Measurements from ENCODE around the gene ATG101. TPM values are rescaled to one million over a fixed set of nuclear protein-coding genes. Genes with fewer than 3 reads are reported as not detected.
A peak's percentile ranks its signal among the peaks of the same experiment; 100 is the strongest.

Gene ATG101
- total RNA-seq, 2 experiments from 2014 or later, result 20.6 to 20.9 TPM

DNA sequence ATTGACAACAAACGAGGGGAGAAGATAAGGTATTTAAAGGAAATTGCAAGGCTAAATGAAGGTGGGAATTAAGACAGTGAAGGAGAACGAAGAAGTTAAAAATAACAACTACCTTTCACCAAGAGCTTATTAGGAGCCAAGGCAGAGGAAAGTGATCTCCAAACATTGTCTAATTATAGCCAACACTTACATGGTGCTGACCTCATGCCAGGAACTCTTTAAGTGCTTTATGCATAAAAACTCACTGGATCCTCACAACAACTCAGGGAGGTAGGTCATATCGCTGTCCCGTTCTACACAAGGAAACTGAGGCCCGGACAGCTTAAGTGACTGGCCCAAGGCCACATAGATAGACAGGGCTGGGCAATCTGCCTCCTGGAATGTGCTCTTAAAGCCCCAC lies 43.5 kb upstream of the ATG101 start:
- Histone ChIP-seq H3K9me3 (ENCODE audit: control insufficient read depth in 1 of 2, insufficient read depth in 1 of 2, low read length in 2 of 2) (no peaks in the 10 kb centered on the region), H3K36me3 (ENCODE audit: insufficient read depth, low read length) (no peaks in the 10 kb centered on the region), H3K27ac (ENCODE audit: low read depth in 1 of 2, low read length in 2 of 2) (no peak overlapping the region), H3K27me3 (ENCODE audit: control insufficient read depth in 1 of 2, insufficient read depth in 2 of 2, low read length in 2 of 2) (no peaks in the 10 kb centered on the region), H3K4me1 (ENCODE audit: insufficient read depth, low read length) (peaks cover 37% of the 10 kb centered on the region), H3K4me3 (ENCODE audit: low read length) (no peak overlapping the region)
- peak overlapping the region; percentile 77 for H3K27ac Mint-ChIP-seq
- H3K4me3 Mint-ChIP-seq, result no peak overlapping the region
- DNase-seq (no peak), ATAC-seq (ENCODE audit: poor library complexity) (no peak)
- peaks cover 25% of the 10 kb centered on the region for H3K4me1 Mint-ChIP-seq (ENCODE audit: low read depth)
- TF ChIP-seq, protein P1, sequence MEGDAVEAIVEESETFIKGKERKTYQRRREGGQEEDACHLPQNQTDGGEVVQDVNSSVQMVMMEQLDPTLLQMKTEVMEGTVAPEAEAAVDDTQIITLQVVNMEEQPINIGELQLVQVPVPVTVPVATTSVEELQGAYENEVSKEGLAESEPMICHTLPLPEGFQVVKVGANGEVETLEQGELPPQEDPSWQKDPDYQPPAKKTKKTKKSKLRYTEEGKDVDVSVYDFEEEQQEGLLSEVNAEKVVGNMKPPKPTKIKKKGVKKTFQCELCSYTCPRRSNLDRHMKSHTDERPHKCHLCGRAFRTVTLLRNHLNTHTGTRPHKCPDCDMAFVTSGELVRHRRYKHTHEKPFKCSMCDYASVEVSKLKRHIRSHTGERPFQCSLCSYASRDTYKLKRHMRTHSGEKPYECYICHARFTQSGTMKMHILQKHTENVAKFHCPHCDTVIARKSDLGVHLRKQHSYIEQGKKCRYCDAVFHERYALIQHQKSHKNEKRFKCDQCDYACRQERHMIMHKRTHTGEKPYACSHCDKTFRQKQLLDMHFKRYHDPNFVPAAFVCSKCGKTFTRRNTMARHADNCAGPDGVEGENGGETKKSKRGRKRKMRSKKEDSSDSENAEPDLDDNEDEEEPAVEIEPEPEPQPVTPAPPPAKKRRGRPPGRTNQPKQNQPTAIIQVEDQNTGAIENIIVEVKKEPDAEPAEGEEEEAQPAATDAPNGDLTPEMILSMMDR (IDR thresholded peaks at IDR 0.05), result no peak
- H3K27me3 Mint-ChIP-seq, result no peaks in the 10 kb centered on the region
- H3K36me3 Mint-ChIP-seq (ENCODE audit: low read depth), result no peaks in the 10 kb centered on the region
- ChIA-PET POLR2A (interaction anchor here (0.9 to 5.0 kb wide), 9 partner anchors 10 to 205 kb away, joined by 3 to 51 read pairs (median 8); partner anchors contain the start of genes ATG101 and NR4A1), CTCF (interaction anchor here (1.0 to 9.5 kb wide), 18 partner anchors 9 to 980 kb away, joined by 3 to 184 read pairs (median 13); partner anchors contain the start of genes ATG101, EIF4B, NR4A1 and SMIM41)
- intact Hi-C loops (cut with DNase I, micrococcal nuclease), result loop anchor here in 1 of 2 experiments (10.0 kb wide), 1 partner anchor 979 kb away; the partner anchor contains the start of gene EIF4B
- no peaks in the 10 kb centered on the region for H3K9me3 Mint-ChIP-seq

DNA sequence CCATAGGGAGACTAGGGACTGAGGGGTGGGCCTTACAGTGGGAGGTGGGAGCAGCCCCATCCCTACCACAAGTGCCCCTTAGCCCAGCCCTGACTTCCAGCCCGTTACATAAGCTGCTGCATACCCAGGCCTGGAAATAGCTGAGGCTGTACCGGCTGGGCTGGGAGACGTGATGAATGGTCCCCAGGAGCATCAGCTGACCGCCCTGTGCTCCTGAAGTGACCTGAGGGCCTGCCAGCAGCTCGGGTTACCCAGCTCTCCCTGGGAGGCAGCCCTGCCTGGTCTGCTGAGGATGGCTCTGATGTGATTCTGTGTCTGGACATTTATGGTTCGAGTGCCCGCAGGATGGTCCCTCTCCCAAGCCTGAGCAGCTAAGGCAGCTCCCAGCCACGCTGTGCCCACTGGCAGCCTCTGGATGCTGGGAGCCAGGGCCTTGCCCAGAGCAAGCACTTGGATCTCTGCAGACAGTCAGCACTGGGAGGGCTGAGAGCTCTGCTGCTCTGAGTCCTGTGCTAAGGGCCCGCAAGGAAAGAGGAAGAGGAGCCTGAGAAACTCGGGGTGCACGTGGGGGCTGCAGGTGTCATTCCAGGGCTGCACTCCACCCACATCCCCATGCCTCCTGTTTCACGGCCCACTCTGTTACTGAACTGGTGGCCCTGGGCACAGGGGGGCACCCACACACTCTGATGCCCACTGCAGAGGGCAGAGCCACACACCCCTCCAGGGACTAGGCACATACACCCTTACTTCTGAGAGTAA lies 42.5 kb upstream of the ATG101 start:
- Mint-ChIP-seq H3K9me3 (no peaks in the 10 kb centered on the region), H3K27me3 (no peaks in the 10 kb centered on the region), H3K36me3 (ENCODE audit: low read depth) (no peaks in the 10 kb centered on the region), H3K4me3 (no peak overlapping the region), H3K4me1 (ENCODE audit: low read depth) (peaks cover 28% of the 10 kb centered on the region), H3K27ac (no peak overlapping the region)
- H3K4me3 ChIP-seq (ENCODE audit: low read length), result no peak overlapping the region
- DNase-seq (no peak), ATAC-seq (ENCODE audit: poor library complexity) (no peak)
- TF ChIP-seq, protein P1 (IDR thresholded peaks at IDR 0.05), result no peak
- CTCF ChIA-PET, result interaction anchor here (2.2 to 5.4 kb wide), 4 partner anchors 42 to 95 kb away, joined by 15 to 149 read pairs (median 60); partner anchors contain the start of genes ATG101 and SMIM41
- peaks cover 38% of the 10 kb centered on the region for H3K4me1 ChIP-seq (ENCODE audit: insufficient read depth, low read length)
- no peaks in the 10 kb centered on the region for H3K9me3 ChIP-seq (ENCODE audit: control insufficient read depth in 1 of 2, insufficient read depth in 1 of 2, low read length in 2 of 2)
- POLR2A ChIA-PET, result interaction anchor here (2.7 kb wide), 1 partner anchor 34 kb away, joined by 10 read pairs; no protein-coding TSS in a partner anchor
- no peak overlapping the region for H3K27ac ChIP-seq (ENCODE audit: low read depth in 1 of 2, low read length in 2 of 2)
- no peaks in the 10 kb centered on the region for H3K27me3 ChIP-seq (ENCODE audit: control insufficient read depth in 1 of 2, insufficient read depth in 2 of 2, low read length in 2 of 2)
- no peaks in the 10 kb centered on the region for H3K36me3 ChIP-seq (ENCODE audit: insufficient read depth, low read length)
- intact Hi-C loops (cut with DNase I, micrococcal nuclease), result loop anchor here in 1 of 2 experiments (10.0 kb wide), 1 partner anchor 978 kb away; the partner anchor contains the start of gene EIF4B

DNA sequence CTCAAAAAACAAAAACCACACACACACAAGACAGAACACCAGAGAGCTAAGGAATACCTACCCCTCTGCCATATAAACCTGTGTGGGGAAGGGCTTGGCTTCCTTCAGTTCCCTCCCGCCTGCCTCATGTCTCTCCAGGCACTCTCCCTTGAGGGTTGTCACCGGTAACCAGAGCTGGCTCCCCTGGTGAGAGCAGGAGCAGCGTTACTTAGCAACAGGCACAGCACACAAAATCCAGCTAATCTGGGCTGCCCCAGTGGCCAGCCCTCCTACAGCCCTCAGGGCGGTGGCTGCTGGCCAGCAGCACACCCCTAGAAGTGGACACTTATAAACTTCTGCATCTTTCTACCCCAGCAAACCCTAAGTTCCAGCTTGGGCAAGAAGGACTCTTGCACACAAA lies 40.1 kb upstream of the ATG101 start:
- no peaks in the 10 kb centered on the region for H3K27me3 Mint-ChIP-seq
- Histone ChIP-seq H3K4me1 (ENCODE audit: insufficient read depth, low read length) (peaks cover 35% of the 10 kb centered on the region), H3K27me3 (ENCODE audit: control insufficient read depth in 1 of 2, insufficient read depth in 2 of 2, low read length in 2 of 2) (no peaks in the 10 kb centered on the region), H3K9me3 (ENCODE audit: control insufficient read depth in 1 of 2, insufficient read depth in 1 of 2, low read length in 2 of 2) (no peaks in the 10 kb centered on the region), H3K4me3 (ENCODE audit: low read length) (no peak overlapping the region), H3K27ac (ENCODE audit: low read depth in 1 of 2, low read length in 2 of 2) (no peak overlapping the region), H3K36me3 (ENCODE audit: insufficient read depth, low read length) (no peaks in the 10 kb centered on the region)
- intact Hi-C loops (cut with DNase I, micrococcal nuclease), result loop anchor here in 1 of 2 experiments (10.0 kb wide), 1 partner anchor 975 kb away; the partner anchor contains the start of gene EIF4B
- H3K36me3 Mint-ChIP-seq (ENCODE audit: low read depth), result no peaks in the 10 kb centered on the region
- TF ChIP-seq, protein P1 (IDR thresholded peaks at IDR 0.05), result no peak
- DNase-seq (no peak), ATAC-seq (ENCODE audit: poor library complexity) (no peak)
- ChIA-PET POLR2A (interaction anchor here (5.0 kb wide), 1 partner anchor 41 kb away, joined by 37 read pairs; the partner anchor contains the start of gene ATG101), CTCF (interaction anchor here (1.0 to 1.7 kb wide), 4 partner anchors 12 to 53 kb away, joined by 3 to 7 read pairs (median 4); partner anchors contain the start of gene ATG101)
- H3K4me1 Mint-ChIP-seq (ENCODE audit: low read depth), result peaks cover 38% of the 10 kb centered on the region
- H3K27ac Mint-ChIP-seq, result no peak overlapping the region
- H3K9me3 Mint-ChIP-seq, result no peaks in the 10 kb centered on the region
- H3K4me3 Mint-ChIP-seq, result no peak overlapping the region

Data from CD4-positive, alpha-beta T cell (primary cell).